ENCODE measurements around the gene ARL17B. TPM values are rescaled to one million over a fixed set of nuclear protein-coding genes. Genes with fewer than 3 reads are reported as not detected.
"Not testable (repeated sequence)": the region's sequence is repeated elsewhere in the genome, so short reads cannot be mapped to it uniquely, and the experiment has no call there.

Gene ARL17B
- total RNA-seq, 4 donors from 2014 or later, result 11.5 to 20.6 (median 18.0) TPM; not detected in 1

- intact Hi-C loops (cut with DNase I; ENCODE audit: low total_unique reads), result no loop called here
- 37 to 67% methylated on average over 1 to 3 of the region's 3 CpGs for WGBS, 2 donors (ENCODE audit: low coverage in 1 of 2)
- H3K4me3 ChIP-seq, result no peak overlapping the region
- no peaks in the 10 kb centered on the region for H3K27me3 ChIP-seq
- H3K36me3 ChIP-seq, result no peaks in the 10 kb centered on the region
- in situ Hi-C loops (cut with MboI; ENCODE audit: low pct_ligation_motif_present in 1 of 4, low pct_unique_long_range_greater_than_20kb in 1 of 4, low sequenced_read_pairs in 3 of 4), result loop anchor here in 3 of 4 donors (25.0 kb wide), 1 partner anchor 677 kb away; no protein-coding TSS in a partner anchor
- H3K27ac ChIP-seq, result peak overlapping the region in 2 of 4 donors; percentile 32 to 36
- H3K9me3 ChIP-seq, result no peaks in the 10 kb centered on the region
- TF ChIP-seq POLR2AphosphoS5 (IDR thresholded peaks at IDR 0.05) (no peak), CTCF (IDR thresholded peaks at IDR 0.05) (no peak), POLR2A (IDR thresholded peaks at IDR 0.05) (no peak), EP300 (IDR thresholded peaks at IDR 0.05; ENCODE audit: low read depth) (no peak)
- no peak for DNase-seq
- peaks cover 0 to 17% (median 7%) of the 10 kb centered on the region in 4 donors for H3K4me1 ChIP-seq
Measured at GRCh38 chr17:46264456-46265198, 96.9 kb downstream of the ARL17B start.

GRCh38 chr17:46262271-46262670, 99.3 kb downstream of the ARL17B start:
- intact Hi-C loops (cut with DNase I; ENCODE audit: low total_unique reads) (no loop called here), in situ Hi-C loops (cut with MboI; ENCODE audit: low pct_ligation_motif_present in 1 of 4, low pct_unique_long_range_greater_than_20kb in 1 of 4, low sequenced_read_pairs in 3 of 4) (loop anchor here in 3 of 4 donors (25.0 kb wide), 1 partner anchor 675 kb away; no protein-coding TSS in a partner anchor)
- 90 to 92% methylated on average over 4 to 8 of the region's 8 CpGs for WGBS, 2 donors (ENCODE audit: low coverage in 1 of 2)
- H3K9me3 ChIP-seq, result no peaks in the 10 kb centered on the region
- H3K4me3 ChIP-seq, result no peak overlapping the region
- no peak for TF ChIP-seq POLR2AphosphoS5 (IDR thresholded peaks at IDR 0.05)
- no peak for TF ChIP-seq POLR2A (IDR thresholded peaks at IDR 0.05)
- no peak for TF ChIP-seq CTCF (IDR thresholded peaks at IDR 0.05)
- no peak for TF ChIP-seq EP300 (IDR thresholded peaks at IDR 0.05; ENCODE audit: low read depth)
- peaks cover 0 to 10% (median 7%) of the 10 kb centered on the region in 4 donors for H3K4me1 ChIP-seq
- DNase-seq, result no peak
- no peaks in the 10 kb centered on the region for H3K27me3 ChIP-seq
- H3K36me3 ChIP-seq, result no peaks in the 10 kb centered on the region
- no peak overlapping the region for H3K27ac ChIP-seq

- H3K4me3 ChIP-seq, result peak overlapping the region in 3 of 4 donors; percentile 22 to 52 (median 33)
- H3K36me3 ChIP-seq; H3K27me3 ChIP-seq; intact Hi-C loops (cut with DNase I; ENCODE audit: low total_unique reads); H3K4me1 ChIP-seq; H3K9me3 ChIP-seq; H3K27ac ChIP-seq: not testable (repeated sequence)
- TF ChIP-seq CTCF (IDR thresholded peaks at IDR 0.05), result peak in 1 of 5 experiments; percentile 8
- WGBS, 2 donors (ENCODE audit: low coverage in 1 of 2), result 0 to 7% methylated on average over 1 to 15 of the region's 62 CpGs
- in situ Hi-C loops (cut with MboI; ENCODE audit: low pct_ligation_motif_present in 1 of 4, low pct_unique_long_range_greater_than_20kb in 1 of 4, low sequenced_read_pairs in 3 of 4), result loop anchor here in 3 of 4 donors (25.0 kb wide), 1 partner anchor 673 kb away; no protein-coding TSS in a partner anchor
- peak; percentile 19 for DNase-seq
Measured at GRCh38 chr17:46259845-46260661, 101.5 kb downstream of the ARL17B start.

GRCh38 chr17:46256369-46256768, 105.2 kb downstream of the ARL17B start:
- H3K36me3 ChIP-seq; H3K4me1 ChIP-seq; H3K27me3 ChIP-seq; DNase-seq; H3K4me3 ChIP-seq; H3K27ac ChIP-seq; intact Hi-C loops (cut with DNase I; ENCODE audit: low total_unique reads); H3K9me3 ChIP-seq: not testable (repeated sequence)
- WGBS, 2 donors (ENCODE audit: low coverage in 1 of 2), result 76% methylated on average over 1 of the region's 1 CpG; no CpG with 5 or more reads in 1 of the 2 donors
- in situ Hi-C loops (cut with MboI; ENCODE audit: low pct_ligation_motif_present in 1 of 4, low pct_unique_long_range_greater_than_20kb in 1 of 4, low sequenced_read_pairs in 3 of 4), result loop anchor here in 3 of 4 donors (25.0 kb wide), 1 partner anchor 669 kb away; no protein-coding TSS in a partner anchor

- H3K4me1 ChIP-seq; H3K9me3 ChIP-seq; H3K36me3 ChIP-seq; DNase-seq; intact Hi-C loops (cut with DNase I; ENCODE audit: low total_unique reads); H3K4me3 ChIP-seq; H3K27me3 ChIP-seq; H3K27ac ChIP-seq: not testable (repeated sequence)
- WGBS, 2 donors (ENCODE audit: low coverage in 1 of 2), result 85 to 94% methylated on average over 3 to 5 of the region's 6 CpGs
- in situ Hi-C loops (cut with MboI; ENCODE audit: low pct_ligation_motif_present in 1 of 4, low pct_unique_long_range_greater_than_20kb in 1 of 4, low sequenced_read_pairs in 3 of 4), result loop anchor here in 3 of 4 donors (25.0 kb wide), 1 partner anchor 667 kb away; no protein-coding TSS in a partner anchor
Measured at GRCh38 chr17:46254215-46254614, 107.4 kb downstream of the ARL17B start.

Measured in transverse colon (tissue), 4 donors.